Hepatocyte (in vitro differentiated cells): Measurements from ENCODE around the gene MB. TPM values are rescaled to one million over a fixed set of nuclear protein-coding genes. Genes with fewer than 3 reads are reported as not detected.

Experiments
- DNase-seq: peaks from one replicate; pipeline ENCODE4 v3.0.0-alpha.2; 2016; ENCODE audit warnings: low spot score
- H2AFZ ChIP-seq: fragments of 200-600 bp; sonication (generic); 2 replicates; pipeline ENCODE4 v1.6.0; 2016; ENCODE audit warnings: antibody characterized with exemption, mild to moderate bottlenecking
- H3K27ac ChIP-seq: fragments of 200-600 bp; sonication (generic); 2 replicates; pipeline ENCODE4 v1.5.1; 2016; ENCODE audit warnings: mild to moderate bottlenecking
- H3K27me3 ChIP-seq: fragments of 200-600 bp; sonication (generic); 2 replicates; pipeline ENCODE4 v1.6.1; 2016
- H3K36me3 ChIP-seq: fragments of 200-600 bp; sonication (generic); replicated peaks from 2 replicates; pipeline ENCODE4 v1.5.1; 2016; ENCODE audit warnings: low read depth; ENCODE audit not compliant: insufficient read depth
- H3K4me1 ChIP-seq: fragments of 200-600 bp; sonication (generic); 2 replicates; pipeline ENCODE4 v1.5.1; 2016; ENCODE audit warnings: mild to moderate bottlenecking, moderate library complexity; ENCODE audit not compliant: insufficient read depth
- H3K4me2 ChIP-seq: fragments of 200-600 bp; sonication (generic); 2 replicates; pipeline ENCODE4 v1.6.0; 2016
- H3K4me3 ChIP-seq: fragments of 200-600 bp; sonication (generic); 2 replicates; pipeline ENCODE4 v1.5.1; 2016; ENCODE audit warnings: mild to moderate bottlenecking
- H3K79me2 ChIP-seq: fragments of 200-600 bp; sonication (generic); 2 replicates; pipeline ENCODE4 v1.6.0; 2017; ENCODE audit warnings: mild to moderate bottlenecking
- H3K9me2 ChIP-seq: fragments of 200-600 bp; sonication (generic); replicated peaks from 2 replicates; pipeline ENCODE4 v1.6.0; 2017; ENCODE audit warnings: mild to moderate bottlenecking; ENCODE audit not compliant: insufficient read depth
- H3K9me3 ChIP-seq: fragments of 200-600 bp; sonication (generic); 2 replicates; pipeline ENCODE4 v1.5.1; 2016; ENCODE audit warnings: low read depth, mild to moderate bottlenecking
- H4K20me1 ChIP-seq: fragments of 200-600 bp; sonication (generic); 2 replicates; pipeline ENCODE4 v1.6.0; 2016; ENCODE audit warnings: mild to moderate bottlenecking; ENCODE audit not compliant: insufficient read depth, poor library complexity, severe bottlenecking
- EZH2 ChIP-seq: fragments of 200-600 bp; sonication (generic); IDR thresholded peaks from 2 replicates; pipeline ENCODE4 v1.6.1; 2016; ENCODE audit warnings: antibody characterized with exemption, mild to moderate bottlenecking, borderline replicate concordance
- EZH2phosphoT487 ChIP-seq: fragments of 200-600 bp; sonication (generic); IDR thresholded peaks from one replicate; pipeline ENCODE4 v1.6.1; 2018; ENCODE audit warnings: antibody characterized with exemption, mild to moderate bottlenecking, low read depth, moderate library complexity; ENCODE audit not compliant: unreplicated experiment, severe bottlenecking
- WGBS: methylation state at CpG from one replicate; pipeline ENCODE4 v1.1.6; 2016; ENCODE audit warnings: low lambda C conversion rate; ENCODE audit errors: missing lambda C conversion rate; 5-methylcytosine and 5-hydroxymethylcytosine counted together
- polyA plus RNA-seq: library from polyadenylated mRNA; unstranded; fragments of >200 nt; fragmentation: Nextera tagmentation; extraction: Ambion mirVana; gene quantifications from 2 replicates; pipeline ENCODE4 v1.2.1, GENCODE V29; 2016
- total RNA-seq: library from RNA; depleted of rRNA; stranded (reverse); fragments of >200 nt; gene quantifications from 2 replicates; pipeline ENCODE4 v1.2.3, GENCODE V29; 2014
- TF ChIP-seq, protein P1 (sequence below): fragments of 200-600 bp; sonication (generic); IDR thresholded peaks from 2 replicates; pipeline ENCODE4 v1.5.1; 2016; ENCODE audit warnings: antibody characterized with exemption, mild to moderate bottlenecking; ENCODE audit not compliant: poor library complexity

MB gene
- total and polyA plus RNA-seq, 2 experiments from 2014 or later, result 0.64 TPM; not detected in 1

GRCh38 chr22:35648066-35649025 is 31.2 kb upstream of the MB start, which contains the start of gene APOL6:
TSS of gene APOL6 (plus strand) at chr22:35648446. CDS start at chr22:35656426, 7,980 bp downstream.
- peaks cover 24% of the 10 kb centered on the region for H3K79me2 ChIP-seq
- TF ChIP-seq, protein P1, sequence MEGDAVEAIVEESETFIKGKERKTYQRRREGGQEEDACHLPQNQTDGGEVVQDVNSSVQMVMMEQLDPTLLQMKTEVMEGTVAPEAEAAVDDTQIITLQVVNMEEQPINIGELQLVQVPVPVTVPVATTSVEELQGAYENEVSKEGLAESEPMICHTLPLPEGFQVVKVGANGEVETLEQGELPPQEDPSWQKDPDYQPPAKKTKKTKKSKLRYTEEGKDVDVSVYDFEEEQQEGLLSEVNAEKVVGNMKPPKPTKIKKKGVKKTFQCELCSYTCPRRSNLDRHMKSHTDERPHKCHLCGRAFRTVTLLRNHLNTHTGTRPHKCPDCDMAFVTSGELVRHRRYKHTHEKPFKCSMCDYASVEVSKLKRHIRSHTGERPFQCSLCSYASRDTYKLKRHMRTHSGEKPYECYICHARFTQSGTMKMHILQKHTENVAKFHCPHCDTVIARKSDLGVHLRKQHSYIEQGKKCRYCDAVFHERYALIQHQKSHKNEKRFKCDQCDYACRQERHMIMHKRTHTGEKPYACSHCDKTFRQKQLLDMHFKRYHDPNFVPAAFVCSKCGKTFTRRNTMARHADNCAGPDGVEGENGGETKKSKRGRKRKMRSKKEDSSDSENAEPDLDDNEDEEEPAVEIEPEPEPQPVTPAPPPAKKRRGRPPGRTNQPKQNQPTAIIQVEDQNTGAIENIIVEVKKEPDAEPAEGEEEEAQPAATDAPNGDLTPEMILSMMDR, result no peak
- TF ChIP-seq EZH2phosphoT487, result no peak
- peak within 1 kb of the TSS; percentile 37 for H3K4me3 ChIP-seq
- WGBS, result 41% methylated on average over 18 of the region's 18 CpGs
- peak; percentile 75 for DNase-seq
- peak within 1 kb of the TSS; percentile 94 for H3K27ac ChIP-seq
- H3K9me2 ChIP-seq, result no peaks in the 10 kb centered on the region
- peak within 1 kb of the TSS; percentile 72 for H2AFZ ChIP-seq
- H3K4me2 ChIP-seq, result peak within 1 kb of the TSS; percentile 77
- H4K20me1 ChIP-seq, result no peaks in the 10 kb centered on the region
- no peaks in the 10 kb centered on the region for H3K9me3 ChIP-seq
- H3K36me3 ChIP-seq, result no peaks in the 10 kb centered on the region
- H3K27me3 ChIP-seq, result no peaks in the 10 kb centered on the region
- peaks cover 10% of the 10 kb centered on the region for H3K4me1 ChIP-seq

- no peaks in the 10 kb centered on the region for H3K27me3 ChIP-seq
- peaks cover 17% of the 10 kb centered on the region for H3K79me2 ChIP-seq
- H3K9me2 ChIP-seq, result no peaks in the 10 kb centered on the region
- no peak for DNase-seq
- H3K36me3 ChIP-seq, result no peaks in the 10 kb centered on the region
- H4K20me1 ChIP-seq, result no peaks in the 10 kb centered on the region
- H3K4me1 ChIP-seq, result peaks cover 20% of the 10 kb centered on the region
- H3K4me2 ChIP-seq, result no peak overlapping the region
- H3K9me3 ChIP-seq, result no peaks in the 10 kb centered on the region
- 95% methylated on average over 4 of the region's 4 CpGs for WGBS
- no peak overlapping the region for H3K27ac ChIP-seq
- H3K4me3 ChIP-seq, result no peak overlapping the region
- no peak for TF ChIP-seq EZH2
- TF ChIP-seq, protein P1, result no peak
- TF ChIP-seq EZH2phosphoT487, result no peak
- no peak overlapping the region for H2AFZ ChIP-seq
Observed at GRCh38 chr22:35645646-35646045, 28.5 kb upstream of the MB start.

DNA sequence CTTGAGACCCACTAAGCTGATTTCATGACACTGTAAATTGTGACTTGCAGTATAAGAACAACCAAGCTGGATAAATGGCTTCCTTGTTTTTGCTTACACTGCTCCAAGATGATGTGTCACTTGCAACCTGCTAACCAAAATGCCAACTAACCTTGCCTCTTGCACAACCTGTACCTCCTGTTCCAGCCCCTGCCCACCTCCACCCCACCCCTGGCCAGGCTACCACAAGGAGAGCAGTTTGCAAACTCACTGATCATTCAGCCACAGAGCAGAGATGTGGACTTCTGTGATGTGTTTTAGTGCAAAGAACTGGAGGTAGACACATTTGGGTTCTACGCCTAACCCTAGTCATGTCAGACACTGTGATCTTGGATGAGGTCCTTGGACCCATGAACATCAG is 26.9 kb upstream of the MB start:
- Histone ChIP-seq H3K27me3 (no peaks in the 10 kb centered on the region), H3K79me2 (peaks cover under 1% of the 10 kb centered on the region), H3K9me3 (no peaks in the 10 kb centered on the region), H3K4me2 (no peak overlapping the region), H3K4me3 (no peak overlapping the region), H3K27ac (no peak overlapping the region), H3K9me2 (no peaks in the 10 kb centered on the region), H4K20me1 (no peaks in the 10 kb centered on the region), H3K4me1 (peaks cover 20% of the 10 kb centered on the region), H2AFZ (no peak overlapping the region), H3K36me3 (no peaks in the 10 kb centered on the region)
- 100% methylated on average over 1 of the region's 1 CpG for WGBS
- DNase-seq, result no peak
- TF ChIP-seq EZH2phosphoT487 (no peak), EZH2 (no peak)
- TF ChIP-seq, protein P1, result no peak
